ENCODE results near the gene DAPP1. TPM values are rescaled to one million over a fixed set of nuclear protein-coding genes. Genes with fewer than 3 reads are reported as not detected.

The DAPP1 gene
- total RNA-seq, 1 experiment from 2014 or later = 17.6 TPM

GRCh38 chr4:99844048-99844447 lies 27.4 kb downstream of the DAPP1 start:
- no peaks in the 10 kb centered on the region for H3K4me1 Mint-ChIP-seq (ENCODE audit: insufficient read depth, unreplicated experiment)
- DNase-seq (ENCODE audit: unreplicated experiment) = no peak
- H3K9me3 Mint-ChIP-seq (ENCODE audit: unreplicated experiment) = no peaks in the 10 kb centered on the region
- no peaks in the 10 kb centered on the region for H3K27me3 Mint-ChIP-seq (ENCODE audit: insufficient read depth, unreplicated experiment)
- H3K4me3 Mint-ChIP-seq (ENCODE audit: unreplicated experiment) = no peak overlapping the region
- ChIA-PET POLR2A (no interaction called here), CTCF (no interaction called here)
- no peak for TF ChIP-seq CTCF (IDR thresholded peaks at IDR 0.05; ENCODE audit: unreplicated experiment)
- H3K27ac Mint-ChIP-seq (ENCODE audit: low read depth, unreplicated experiment) = peak overlapping the region; percentile 8
- intact Hi-C loops (cut with micrococcal nuclease) = no loop called here
- no TSS peak for BruUV-seq (replicated peaks)
- peaks cover 8% of the 10 kb centered on the region for H3K36me3 Mint-ChIP-seq (ENCODE audit: insufficient read depth, unreplicated experiment)

- CTCF ChIA-PET = no interaction called here
Measured at GRCh38 chr4:99845179-99845578, 28.6 kb downstream of the DAPP1 start.

GRCh38 chr4:99845708-99846469 lies 29.3 kb downstream of the DAPP1 start:
- POLR2A ChIA-PET = interaction anchor here (1.3 to 1.6 kb wide), 2 partner anchors 9 to 11 kb away, joined by 3 to 5 read pairs; no protein-coding TSS in a partner anchor
- Mint-ChIP-seq H3K4me1 (ENCODE audit: insufficient read depth, unreplicated experiment) (no peaks in the 10 kb centered on the region), H3K27me3 (ENCODE audit: insufficient read depth, unreplicated experiment) (no peaks in the 10 kb centered on the region), H3K4me3 (ENCODE audit: unreplicated experiment) (no peak overlapping the region), H3K36me3 (ENCODE audit: insufficient read depth, unreplicated experiment) (peaks cover 8% of the 10 kb centered on the region), H3K27ac (ENCODE audit: low read depth, unreplicated experiment) (no peak overlapping the region), H3K9me3 (ENCODE audit: unreplicated experiment) (no peaks in the 10 kb centered on the region)
- no peak for DNase-seq (ENCODE audit: unreplicated experiment)
- intact Hi-C loops (cut with micrococcal nuclease) = no loop called here
- BruUV-seq (replicated peaks) = no TSS peak
- TF ChIP-seq CTCF (IDR thresholded peaks at IDR 0.05; ENCODE audit: unreplicated experiment) = no peak
- CTCF ChIA-PET = interaction anchor here (1.0 to 1.9 kb wide), 2 partner anchors 10 to 12 kb away, joined by 4 to 6 read pairs; no protein-coding TSS in a partner anchor

More at GRCh38 chr4:99845179-99845578, 28.6 kb downstream of the DAPP1 start:
- no peak for DNase-seq (ENCODE audit: unreplicated experiment)
- no TSS peak for BruUV-seq (replicated peaks)
- H3K36me3 Mint-ChIP-seq (ENCODE audit: insufficient read depth, unreplicated experiment) = peaks cover 8% of the 10 kb centered on the region
- POLR2A ChIA-PET = interaction anchor here (1.3 kb wide), 1 partner anchor 10 kb away, joined by 3 read pairs; no protein-coding TSS in a partner anchor
- intact Hi-C loops (cut with micrococcal nuclease) = no loop called here
- no peak overlapping the region for H3K4me3 Mint-ChIP-seq (ENCODE audit: unreplicated experiment)
- no peaks in the 10 kb centered on the region for H3K27me3 Mint-ChIP-seq (ENCODE audit: insufficient read depth, unreplicated experiment)
- H3K27ac Mint-ChIP-seq (ENCODE audit: low read depth, unreplicated experiment) = no peak overlapping the region
- H3K4me1 Mint-ChIP-seq (ENCODE audit: insufficient read depth, unreplicated experiment) = no peaks in the 10 kb centered on the region
- no peaks in the 10 kb centered on the region for H3K9me3 Mint-ChIP-seq (ENCODE audit: unreplicated experiment)
- TF ChIP-seq CTCF (IDR thresholded peaks at IDR 0.05; ENCODE audit: unreplicated experiment) = no peak

GRCh38 chr4:99846891-99847290 lies 30.3 kb downstream of the DAPP1 start:
- DNase-seq (ENCODE audit: unreplicated experiment) = no peak
- Mint-ChIP-seq H3K27me3 (ENCODE audit: insufficient read depth, unreplicated experiment) (no peaks in the 10 kb centered on the region), H3K27ac (ENCODE audit: low read depth, unreplicated experiment) (no peak overlapping the region), H3K36me3 (ENCODE audit: insufficient read depth, unreplicated experiment) (peaks cover 5% of the 10 kb centered on the region), H3K4me3 (ENCODE audit: unreplicated experiment) (no peak overlapping the region), H3K4me1 (ENCODE audit: insufficient read depth, unreplicated experiment) (no peaks in the 10 kb centered on the region), H3K9me3 (ENCODE audit: unreplicated experiment) (no peaks in the 10 kb centered on the region)
- intact Hi-C loops (cut with micrococcal nuclease) = no loop called here
- no peak for TF ChIP-seq CTCF (IDR thresholded peaks at IDR 0.05; ENCODE audit: unreplicated experiment)
- BruUV-seq (replicated peaks) = no TSS peak
- ChIA-PET POLR2A (interaction anchor here (1.6 kb wide), 1 partner anchor 10 kb away, joined by 5 read pairs; no protein-coding TSS in a partner anchor), CTCF (interaction anchor here (1.0 to 1.9 kb wide), 2 partner anchors 9 to 11 kb away, joined by 4 to 6 read pairs; no protein-coding TSS in a partner anchor)
